GM12891 (cell line): ENCODE data around the gene INSR.

Experiments used
- PAX5 ChIP-seq: IDR thresholded peaks from 2 replicates; pipeline ENCODE4 v1.6.1; 2011; ENCODE audit warnings: low read length, moderate library complexity, mild to moderate bottlenecking; ENCODE audit not compliant: insufficient read depth, severe bottlenecking
- POLR2A ChIP-seq: IDR thresholded peaks from 2 replicates; pipeline ENCODE4 v1.6.1; 2011; ENCODE audit warnings: low read depth, low read length, control low read depth

DNA sequence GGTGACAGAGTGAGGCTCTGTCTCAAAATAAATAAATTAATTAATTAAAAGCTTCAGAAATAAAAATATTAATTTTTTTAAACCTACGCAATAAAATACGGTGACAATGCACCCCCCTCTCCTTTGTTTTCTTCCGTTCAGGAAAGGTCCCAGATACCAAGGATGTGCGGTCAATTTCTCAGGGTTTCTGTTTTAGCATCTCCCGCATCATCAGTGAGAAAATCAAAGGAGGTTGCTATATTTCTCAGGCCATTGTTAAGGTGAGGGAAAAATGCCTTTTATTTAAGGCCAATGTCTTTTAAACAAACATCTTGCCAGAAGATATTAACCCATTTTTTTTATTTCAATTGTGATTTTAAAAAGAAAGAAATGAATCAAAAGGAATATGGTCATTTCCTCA, 111.7 kb downstream of the INSR start:
- TF ChIP-seq POLR2A (no peak), PAX5 (no peak)
